GM04504 (cell line): ENCODE data around the gene GID8.

Source experiments
- DNase-seq: peaks from one replicate; pipeline ENCODE4 v3.0.0-alpha.2; 2012; ENCODE audit warnings: low read depth

The GID8 gene

DNA sequence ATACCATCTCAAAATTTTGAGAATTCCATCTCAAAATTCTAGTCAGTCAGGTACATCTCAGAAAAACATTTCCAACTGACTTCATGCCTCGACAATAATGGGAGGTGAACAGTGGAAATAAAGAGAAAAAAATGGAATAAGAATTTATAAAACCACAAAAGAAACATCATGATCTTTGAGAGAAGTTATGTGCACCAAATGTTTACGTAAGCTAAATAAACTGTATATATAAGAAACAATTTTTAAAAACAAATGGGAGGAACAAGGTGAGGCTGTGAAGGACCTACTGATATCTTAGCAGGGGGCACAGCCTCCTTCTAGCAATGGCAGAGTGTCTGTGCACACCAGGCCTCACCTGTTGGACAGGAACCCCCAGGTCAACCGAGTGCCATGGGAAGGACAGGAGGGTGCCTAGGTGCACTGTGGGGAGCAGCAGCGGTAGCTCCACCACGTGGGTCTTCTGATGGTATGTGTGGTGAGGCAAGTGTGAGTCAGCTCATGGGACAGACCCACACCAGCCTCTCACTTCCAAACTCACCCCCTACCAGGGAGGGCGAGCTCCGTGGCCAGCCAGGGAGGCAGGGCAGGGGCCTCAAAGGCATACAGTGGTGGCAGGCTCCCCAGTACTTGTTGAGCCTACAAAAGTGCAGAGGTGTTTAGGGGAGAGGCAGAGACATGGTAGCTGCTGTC, 34.9 kb upstream of the GID8 start:
- no peak for DNase-seq

DNA sequence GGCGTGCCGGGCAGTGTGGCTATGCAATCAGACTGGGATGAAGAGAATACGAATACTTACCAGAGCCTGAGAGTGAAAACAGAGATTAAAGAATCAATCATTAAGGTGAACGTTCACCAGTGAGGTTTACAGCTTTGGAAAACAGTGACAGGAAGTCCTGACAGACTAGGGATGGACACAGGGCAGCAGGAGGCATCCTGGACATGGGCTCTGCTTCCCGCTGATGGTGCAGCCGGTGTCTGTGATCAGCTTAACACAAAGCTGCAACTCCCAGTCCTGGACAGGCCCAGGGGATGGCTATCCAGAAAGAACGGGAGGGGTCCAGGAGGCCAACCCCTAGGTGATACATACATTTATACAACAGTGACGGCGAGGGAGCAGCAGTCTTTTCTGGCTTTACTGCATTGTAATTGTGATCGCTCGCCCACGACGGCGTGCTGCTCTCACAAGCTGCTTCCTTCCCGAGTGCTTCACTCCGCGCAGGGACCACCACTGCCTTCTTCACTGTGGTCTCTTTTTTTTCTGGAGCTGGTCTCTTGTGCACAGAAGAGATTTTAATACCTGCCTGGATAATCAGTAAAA, 32.3 kb upstream of the GID8 start:
- DNase-seq = no peak

DNA sequence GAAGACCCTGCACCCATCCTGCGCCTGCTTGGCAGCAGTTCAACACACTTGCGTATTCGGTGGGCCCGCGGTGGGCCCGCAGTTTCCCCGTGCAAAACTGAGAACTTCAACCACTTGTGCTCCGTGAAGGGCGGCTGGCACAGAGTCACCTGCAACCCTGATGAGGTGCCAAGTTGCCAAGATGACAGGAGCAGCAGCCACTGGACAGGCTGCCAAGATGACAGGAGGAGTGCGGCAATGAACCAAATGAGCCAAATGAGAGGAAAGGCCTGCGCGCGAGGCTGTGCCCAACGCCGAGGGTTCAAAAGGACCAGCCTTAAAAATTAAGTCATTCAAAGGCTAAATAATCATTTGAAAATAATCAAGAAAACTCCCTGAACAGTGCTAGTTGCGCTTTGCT, 31.7 kb upstream of the GID8 start:
- DNase-seq = no peak

DNA sequence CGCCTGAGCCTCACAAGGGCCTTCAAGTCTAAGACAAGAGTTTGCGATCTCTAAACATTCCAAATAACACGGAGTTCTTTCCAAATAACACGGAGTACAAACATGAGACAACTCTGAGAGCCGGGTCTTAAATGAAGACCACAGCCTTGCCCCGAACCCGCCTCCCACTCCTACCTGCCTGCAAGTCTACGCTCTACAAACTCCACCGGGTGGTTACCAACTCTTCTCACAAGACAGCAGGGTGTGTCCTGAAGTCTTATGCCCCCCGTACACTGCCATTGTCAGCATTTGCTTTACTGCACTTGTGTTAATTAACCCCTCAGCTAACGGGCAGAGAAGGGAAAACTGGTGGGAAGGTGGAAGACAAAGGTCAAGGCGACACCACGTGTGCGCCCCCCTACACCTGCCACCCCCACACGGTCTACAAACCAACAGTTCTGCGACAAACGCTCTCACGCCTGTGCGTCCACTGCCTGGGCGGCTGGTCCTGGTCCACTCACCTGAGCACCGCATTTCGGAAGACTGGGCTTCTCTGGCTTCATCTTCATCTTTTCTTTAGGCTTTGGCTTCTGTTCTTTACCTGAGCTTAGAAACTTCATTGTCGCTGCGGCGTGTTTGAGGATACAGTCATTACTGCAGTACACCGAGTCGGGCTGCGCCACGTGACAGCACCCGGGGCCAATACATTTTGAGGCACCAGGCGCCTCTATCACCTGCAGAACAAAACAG, 31.1 kb upstream of the GID8 start:
- no peak for DNase-seq

DNA sequence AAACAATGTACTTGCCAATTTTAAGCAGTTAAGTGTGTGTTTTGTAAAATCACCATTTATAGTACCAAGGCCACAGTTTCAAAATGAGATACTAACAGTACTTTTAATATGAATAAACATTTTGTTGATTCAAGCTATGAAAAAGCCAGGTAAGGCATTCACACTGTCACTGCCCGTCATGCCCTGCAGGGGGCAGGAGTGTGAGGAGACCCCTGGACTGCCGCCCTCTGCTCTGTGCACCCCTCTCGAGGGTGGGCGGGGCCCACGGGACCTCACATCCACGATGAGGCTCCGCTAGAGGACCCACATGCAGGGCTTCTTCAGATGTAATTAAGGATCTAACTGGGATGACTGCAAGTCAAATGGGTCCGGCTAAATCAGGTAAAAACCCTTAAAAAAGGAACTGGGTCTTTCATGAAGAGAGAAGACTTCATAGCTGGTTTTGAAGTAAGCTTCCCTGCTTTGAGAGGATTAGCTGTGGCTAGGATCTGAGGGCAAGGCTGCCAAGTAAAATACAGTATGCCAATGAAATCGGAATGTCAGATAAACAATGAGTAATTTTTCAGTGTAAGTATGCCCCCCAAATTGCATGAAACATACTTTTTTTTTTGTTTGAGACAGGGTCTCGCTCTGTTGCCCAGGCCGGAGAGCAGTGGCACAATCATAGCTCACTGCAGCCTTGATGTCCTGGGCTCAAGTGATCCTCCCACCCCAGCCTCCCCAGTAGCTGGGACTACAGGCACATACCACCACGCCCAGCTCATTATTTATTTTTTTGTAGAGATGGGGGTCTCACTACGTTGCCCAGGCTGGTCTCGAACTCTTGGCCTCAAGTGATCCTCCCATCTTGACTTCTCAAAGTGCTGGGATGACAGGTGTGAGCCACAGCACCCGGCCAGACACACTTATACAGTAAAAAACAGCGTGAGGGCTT, 30.3 kb upstream of the GID8 start:
- no peak for DNase-seq

DNA sequence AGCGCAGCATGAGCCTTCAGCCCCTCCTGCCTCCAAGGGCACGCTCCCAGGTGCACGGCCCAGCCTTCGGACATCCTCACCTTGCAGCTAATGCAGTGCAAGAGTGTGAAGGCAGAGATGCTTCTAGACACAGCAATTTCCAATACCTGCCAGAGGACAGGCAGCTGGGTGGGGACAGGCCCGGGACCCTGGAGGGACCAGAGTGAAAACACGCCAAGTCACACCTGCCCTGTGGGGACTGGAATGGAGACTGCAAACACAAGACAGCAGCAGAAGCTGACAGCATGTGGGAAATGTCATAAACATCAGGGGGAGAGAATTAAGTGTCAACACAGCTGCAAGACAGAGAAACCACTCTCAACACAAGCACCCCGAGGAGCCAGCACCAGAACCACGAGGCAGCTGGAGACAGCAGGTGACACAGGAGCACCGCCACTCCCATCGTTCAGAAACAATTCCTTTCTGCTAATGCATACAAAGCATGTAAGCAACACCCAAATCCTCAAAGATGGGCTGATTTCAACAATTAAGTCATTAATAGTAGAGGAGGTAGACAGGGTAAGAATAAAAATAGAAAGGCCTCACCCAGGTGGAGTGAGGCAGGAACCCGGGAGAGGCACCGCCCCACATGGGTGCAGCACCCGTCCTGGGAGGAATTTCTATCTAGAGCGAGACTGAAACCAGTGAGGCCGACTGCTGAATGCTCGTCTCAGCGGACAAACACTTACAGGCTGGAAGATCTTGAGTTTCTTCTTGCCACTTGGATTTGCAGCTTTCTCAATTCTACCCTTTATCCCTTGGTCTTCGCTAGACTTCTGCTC, 28.8 kb upstream of the GID8 start:
- DNase-seq = no peak

DNA sequence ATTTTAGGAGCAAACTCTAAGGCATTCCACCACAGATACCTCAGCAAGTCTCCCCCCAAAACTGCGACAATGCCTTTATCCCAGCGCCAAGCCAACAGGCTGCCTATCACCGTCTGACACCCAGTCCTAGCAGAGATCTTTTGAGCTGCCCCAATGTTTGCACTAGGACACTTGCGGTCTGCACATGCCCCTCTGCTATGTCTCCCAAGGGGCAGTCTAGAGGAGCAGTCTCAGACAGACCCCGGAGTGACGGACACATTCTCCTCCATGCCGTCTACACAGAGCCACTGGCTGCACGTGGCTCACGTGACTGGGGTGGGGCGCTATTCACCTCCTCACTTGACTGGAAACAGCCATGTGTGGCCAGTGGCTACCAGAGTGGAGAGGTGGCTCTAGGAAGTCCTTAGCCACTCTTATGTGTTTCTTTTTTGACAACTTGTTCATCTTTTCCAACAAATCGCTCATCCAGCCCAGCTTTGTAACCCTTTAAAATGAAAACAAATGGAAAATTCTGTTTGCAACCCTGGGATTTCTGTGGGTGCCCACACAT, 27.7 kb upstream of the GID8 start:
- DNase-seq = no peak

DNA sequence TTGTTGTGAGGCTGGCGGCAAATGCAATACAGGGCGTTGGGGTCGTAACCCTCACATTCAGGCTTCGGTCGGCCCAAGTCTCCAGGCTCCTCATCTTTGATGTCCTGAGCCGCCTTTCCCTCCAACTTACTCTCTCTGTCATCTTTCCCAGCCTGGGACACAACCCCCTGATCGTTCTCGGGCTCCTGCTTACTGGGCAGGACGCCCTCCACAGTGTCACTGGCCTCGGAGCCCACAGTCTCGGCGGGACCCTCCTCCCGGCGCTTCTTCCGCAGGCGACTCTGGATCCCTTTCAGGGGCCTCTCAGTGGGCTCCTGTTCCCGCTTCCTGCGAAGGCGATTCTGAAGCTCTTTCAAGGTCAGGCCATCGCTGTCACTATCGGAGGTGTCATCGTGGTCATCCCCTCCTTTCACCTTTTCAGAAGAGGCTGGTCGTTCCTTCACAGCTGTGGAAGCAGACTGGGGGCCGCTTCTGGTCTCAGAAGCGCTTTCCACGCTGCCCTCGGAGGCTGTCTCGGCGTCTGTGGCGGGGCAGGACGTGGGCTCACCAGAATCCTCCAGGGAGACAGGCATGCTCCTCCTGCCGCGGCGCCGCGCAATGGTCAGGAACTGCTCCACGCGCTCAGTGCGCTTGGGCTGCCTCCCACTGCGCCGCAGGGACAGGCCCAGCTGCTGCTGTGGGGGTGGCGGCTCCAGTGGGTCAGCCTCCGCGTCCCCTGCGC, 27.0 kb upstream of the GID8 start:
- DNase-seq = no peak

DNA sequence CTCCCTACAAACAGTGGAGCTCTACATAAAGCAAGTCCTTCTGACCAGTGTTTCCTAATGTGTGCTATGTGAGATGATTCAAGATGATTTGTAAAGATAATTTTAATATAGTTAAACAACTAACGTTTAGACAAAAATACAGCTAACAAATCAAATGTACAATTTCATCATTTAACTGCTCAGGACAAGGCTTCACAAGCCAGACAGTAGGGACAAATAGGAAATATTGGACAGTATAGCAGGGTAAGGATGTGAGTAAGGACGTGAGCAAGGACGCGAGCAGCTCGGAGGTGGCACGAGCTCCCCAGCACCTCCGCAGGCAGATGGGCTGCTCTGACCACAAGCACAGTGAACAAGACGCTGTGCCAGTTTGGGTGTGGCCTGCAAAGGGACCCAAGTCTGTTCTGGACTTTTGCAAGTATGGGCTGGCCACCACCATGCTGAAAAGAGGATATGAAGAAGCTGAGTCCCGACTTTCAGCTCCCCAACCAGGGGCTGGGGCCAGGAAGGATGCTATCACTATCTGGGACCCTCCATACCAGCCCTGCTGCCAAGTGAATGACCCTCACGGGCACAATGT, 26.2 kb upstream of the GID8 start:
- DNase-seq = no peak

DNA sequence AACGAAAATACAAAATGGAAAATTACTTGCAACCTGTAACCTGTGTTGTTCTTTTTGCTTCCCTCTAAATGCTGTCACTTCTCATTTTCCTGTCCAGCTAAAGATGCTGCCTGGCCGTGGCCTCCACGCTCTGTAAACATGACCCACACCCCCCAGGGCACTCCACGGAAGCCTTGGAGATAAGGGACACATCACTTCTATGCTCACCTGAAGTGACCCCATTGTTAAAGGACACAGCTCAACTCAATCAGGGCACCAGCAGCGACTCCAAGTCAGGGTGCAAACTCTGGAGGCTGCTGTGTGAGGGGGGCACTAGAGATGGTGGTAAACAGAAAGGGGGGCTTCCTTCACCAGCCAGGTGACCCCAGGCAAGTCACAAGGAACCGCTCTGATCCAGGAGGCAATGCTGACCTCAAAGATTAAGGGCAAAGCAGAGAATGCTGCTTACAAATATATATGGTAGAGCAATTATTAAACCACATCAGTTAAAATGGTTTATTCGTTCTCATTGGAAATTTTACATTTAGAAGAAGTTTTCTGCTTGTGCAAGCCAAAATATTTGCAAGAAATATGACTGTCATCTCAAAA, 24.8 kb upstream of the GID8 start:
- DNase-seq = no peak

DNA sequence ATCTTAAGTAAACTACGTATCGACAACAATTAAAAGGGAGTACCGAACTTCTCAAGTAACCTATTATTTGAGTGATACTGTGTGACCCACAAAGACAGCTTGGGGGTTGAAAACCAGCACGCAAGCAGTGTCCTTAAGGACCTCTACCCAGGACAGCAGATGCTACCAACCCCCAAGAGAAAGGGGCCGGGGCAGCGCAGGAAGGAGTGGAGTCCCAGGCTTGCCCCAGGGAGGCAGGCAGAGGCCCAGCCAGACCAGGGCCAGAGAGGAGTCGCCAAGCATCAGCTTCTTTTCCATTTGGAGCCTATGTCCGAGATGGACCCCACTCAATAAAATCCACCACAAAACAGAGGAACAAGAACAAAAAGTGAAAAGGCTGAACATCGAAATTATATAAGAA, 23.5 kb upstream of the GID8 start:
- no peak for DNase-seq

DNA sequence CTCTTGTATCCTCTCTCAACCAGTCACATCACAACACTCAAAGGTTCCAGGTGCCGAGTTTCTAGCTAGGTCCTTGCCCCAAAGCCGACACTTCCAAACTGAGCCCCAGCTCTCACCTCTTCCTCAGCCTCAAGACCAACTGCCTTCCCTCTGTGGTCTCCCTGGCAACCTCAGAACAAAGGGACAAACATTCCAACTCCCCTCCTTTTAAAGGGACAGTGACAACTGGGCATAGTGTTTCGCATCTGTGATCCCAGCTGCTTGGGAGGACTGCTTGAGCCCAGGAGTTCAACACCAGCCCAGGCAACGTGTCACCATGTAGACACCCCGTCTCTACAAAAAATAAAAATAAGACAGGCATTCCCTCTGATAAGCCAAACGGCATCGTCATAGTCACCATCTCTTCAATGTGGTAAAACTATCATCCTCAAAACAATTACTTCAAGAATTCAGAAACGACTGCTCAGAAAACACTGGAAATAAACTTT, 22.9 kb upstream of the GID8 start:
- DNase-seq = no peak

DNA sequence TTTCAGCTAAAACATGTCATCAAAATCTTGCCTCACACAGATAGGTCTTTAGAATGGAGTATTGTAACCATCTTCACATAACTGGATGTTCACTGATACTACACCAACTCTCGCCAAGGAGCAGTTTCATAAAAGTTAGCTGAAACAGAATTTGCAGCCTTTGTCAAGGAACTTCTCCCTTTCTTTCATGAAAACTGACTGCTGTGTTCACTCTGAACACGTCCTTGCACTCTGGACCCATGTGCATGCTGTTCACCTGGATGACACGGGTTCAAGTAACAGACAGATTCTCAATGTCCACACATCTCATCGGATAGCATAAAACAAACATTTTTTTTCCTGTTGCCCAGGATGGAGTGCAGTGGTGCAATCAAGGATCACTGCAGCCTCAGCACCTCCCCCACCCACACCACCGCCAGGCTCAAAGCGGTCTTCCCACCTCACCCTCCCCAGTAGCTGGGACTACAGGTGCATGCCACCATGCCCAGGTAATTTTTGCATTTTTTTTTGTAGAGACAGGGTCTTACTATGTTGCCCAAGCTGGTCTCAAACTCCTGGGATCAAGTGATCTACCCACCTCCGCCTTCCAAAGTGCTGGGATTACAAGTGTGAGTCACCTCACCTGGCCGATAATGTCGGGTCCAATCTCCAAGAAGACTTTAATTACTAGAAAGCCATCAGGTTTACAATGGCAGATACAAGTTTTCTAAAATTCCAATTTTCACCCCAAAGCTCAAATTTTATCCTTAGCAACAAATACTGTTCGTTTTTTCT, 21.1 kb upstream of the GID8 start:
- no peak for DNase-seq

DNA sequence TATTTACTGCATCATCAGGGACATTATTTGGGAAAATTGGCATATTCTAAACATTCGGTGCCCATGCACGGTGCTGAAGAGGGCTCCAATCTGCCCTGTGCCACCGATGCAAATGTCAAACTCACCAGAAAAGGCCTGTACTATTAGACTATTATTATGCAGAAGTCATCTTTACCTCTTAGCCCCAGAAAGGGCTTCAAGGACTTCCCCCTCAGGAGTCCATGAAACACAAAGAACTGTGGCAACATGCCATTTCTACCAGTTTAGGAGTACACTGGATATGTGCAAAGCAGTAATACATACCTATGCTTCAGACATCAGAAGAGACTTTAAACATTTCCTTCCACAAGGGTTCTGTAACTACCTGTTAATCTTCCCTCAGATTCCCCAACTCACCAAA, 20.2 kb upstream of the GID8 start:
- no peak for DNase-seq

DNA sequence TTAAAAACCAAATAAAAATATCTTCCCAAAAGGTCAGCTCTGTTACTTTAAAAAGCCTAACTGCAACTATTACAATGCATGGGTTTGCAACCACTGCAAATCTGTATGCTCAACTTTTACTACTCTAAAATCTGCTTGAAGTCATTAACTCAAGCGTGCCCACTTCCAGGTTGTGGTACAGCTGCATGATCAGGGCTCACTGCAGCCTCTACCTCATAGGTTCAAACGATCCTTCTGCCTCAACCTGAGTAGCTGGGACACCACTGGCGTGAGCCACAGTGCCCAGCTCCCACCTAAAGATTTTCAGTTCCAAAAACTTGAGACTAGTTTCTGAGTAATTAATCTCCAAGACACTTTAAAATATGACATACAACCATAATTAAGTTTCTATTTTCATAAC, 19.8 kb upstream of the GID8 start:
- no peak for DNase-seq

DNA sequence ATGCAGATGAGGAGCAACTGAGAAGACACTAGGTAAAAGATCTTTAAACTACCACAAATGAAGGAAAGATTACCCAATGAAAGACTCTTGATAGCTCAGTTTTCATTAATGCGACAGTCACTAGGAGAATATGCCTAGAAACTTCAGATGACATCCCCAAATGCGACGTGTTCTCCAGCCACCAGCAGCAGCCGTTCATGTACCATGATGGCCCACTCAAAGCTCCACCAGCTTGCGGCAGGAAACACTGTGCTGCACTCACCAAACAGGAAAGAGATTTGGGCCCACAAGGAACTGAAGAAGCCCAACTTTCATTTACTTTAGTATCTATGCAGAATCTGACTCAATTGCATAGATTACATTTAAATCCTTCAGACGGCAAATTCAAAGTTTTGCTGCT, 19.1 kb upstream of the GID8 start:
- no peak for DNase-seq

DNA sequence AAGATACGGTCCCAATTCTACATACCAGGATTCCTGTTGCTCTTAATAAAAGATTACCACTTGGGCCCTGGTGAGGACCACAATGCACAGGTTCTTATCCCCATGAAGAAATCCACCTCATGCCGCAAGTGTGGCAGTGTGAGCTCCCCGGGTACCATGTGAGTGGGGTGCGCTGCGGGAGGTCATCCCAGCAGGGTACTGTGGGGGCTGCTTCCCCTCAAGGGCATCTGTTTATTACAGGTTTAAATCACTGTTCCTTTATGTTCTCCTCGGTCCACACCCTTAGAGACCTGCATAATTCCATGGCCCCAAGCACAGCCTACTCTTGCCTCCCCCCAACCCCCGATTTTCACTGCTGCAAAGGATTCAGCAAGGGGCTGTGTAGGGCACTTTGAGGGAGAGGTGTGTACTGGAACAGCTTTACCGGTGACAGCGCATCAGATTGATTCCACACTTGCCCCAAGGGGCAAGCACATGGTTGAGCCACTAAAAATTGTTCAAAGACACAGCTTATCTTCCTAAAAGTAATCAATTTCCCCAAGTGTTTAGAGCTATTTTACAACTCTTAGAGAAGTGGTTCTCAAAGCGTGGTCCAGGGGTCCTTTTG, 17.8 kb upstream of the GID8 start:
- DNase-seq = no peak

DNA sequence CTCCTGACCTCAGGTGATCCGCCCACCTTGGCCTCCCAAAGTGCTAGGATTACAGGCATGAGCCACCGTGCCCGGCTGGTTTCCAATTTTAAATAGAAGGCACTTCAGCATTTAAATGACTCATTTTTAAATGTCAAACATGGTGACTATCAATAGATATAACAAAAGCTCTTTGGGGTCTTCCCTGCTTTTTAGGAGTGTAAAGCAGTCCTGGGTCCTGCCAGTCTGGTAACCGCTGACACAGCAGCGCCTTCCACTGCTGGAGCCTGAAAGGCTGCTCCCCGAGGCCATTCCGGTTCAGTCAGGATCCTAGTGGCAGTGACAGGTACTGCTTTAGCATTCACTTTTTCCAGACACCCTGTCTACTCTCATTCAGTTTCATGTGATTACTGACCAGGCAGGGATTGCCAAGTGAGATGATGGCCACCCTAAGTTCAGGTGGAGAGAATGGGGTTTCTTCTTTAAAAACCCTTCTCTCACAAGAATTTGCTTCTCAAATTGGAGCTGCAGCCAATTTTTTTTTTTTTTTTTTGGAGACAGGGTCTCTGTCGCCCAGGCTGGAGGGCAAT, 16.7 kb upstream of the GID8 start:
- no peak for DNase-seq
